Body of pancreas (tissue), 4 donors: Measurements from ENCODE around the gene PRRG3.

Experiments
- CTCF ChIP-seq, 7 experiments: fragments of 450-650 bp in 4 of 7; fragments of 200-600 bp in 3 of 7; sonication (generic) in 3 of 7; IDR thresholded peaks; one replicate each; pipeline ENCODE4 v1.5.1; 2016 to 2019; ENCODE audit warnings: antibody characterized with exemption in 7 of 7
- POLR2A ChIP-seq, 3 donors: fragments of 450-650 bp; IDR thresholded peaks; one replicate each; pipeline ENCODE4 v1.6.1; 2016; ENCODE audit warnings: antibody characterized with exemption in 3 of 3, mild to moderate bottlenecking in 2 of 3

GRCh38 chrX:151714362-151714761 lies 19.1 kb downstream of the PRRG3 start:
- no peak for TF ChIP-seq POLR2A (IDR thresholded peaks at IDR 0.05)
- no peak for TF ChIP-seq CTCF (IDR thresholded peaks at IDR 0.05)
